ENCODE data around the gene HKDC1.

DNA sequence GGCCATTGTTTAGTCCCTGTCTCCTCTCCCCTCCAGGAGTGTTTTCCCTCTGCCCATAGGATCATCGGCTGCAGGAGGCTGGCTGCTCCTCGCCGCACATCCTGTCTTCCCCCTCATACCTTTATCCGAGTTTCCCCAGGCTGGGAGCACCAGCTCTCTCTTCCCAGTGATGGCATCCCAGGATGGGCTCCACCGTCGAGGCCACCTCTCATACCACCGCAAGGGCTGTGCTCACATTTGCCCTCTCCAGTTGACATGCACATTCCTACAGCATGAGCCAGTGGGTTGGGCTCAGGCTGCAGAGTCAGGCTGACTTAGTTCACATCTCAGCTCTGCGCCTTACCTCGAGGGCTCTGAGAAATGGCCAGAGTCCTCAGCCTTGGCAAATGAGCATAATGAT lies 12.1 kb downstream of the HKDC1 start:
- TF ChIP-seq POLR2A (IDR thresholded peaks at IDR 0.05; ENCODE audit: low read length) (no peak), GATA1 (IDR thresholded peaks at IDR 0.05; ENCODE audit: low read depth, low read length) (no peak)
